GM20431 (cell line): ENCODE measurements around the gene RELB.

ENCODE experiments used
- in situ Hi-C: fragments of 300-500 bp; cut with MseI, MboI; formaldehyde crosslinking; loops from one replicate; pipeline ENCODE4 v1.15.0; 2020; ENCODE audit warnings: low sequenced_read_pairs; ENCODE audit not compliant: unreplicated experiment

Gene RELB

DNA sequence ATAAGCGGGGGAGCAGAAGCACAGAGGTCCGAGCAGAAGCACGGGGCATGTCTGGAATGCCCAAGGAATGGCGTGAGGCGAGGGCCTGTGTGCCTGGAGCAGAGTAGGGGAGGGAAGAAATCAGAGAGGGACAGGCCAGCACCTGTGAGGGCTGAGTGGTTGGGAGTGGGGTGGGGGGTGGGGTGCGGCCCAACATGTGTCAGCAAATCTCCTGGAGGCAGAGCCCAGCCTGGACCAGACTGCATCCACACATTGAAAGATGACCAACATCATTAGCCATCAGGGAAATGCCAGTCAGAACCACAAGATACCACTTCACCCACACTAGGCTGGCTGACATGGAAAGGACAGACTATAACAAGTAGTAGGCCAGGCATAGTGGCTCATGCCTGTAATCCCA lies 48.8 kb downstream of the RELB start:
- in situ Hi-C loops: no loop called here

GRCh38 chr19:45051929-45052579 lies 50.8 kb downstream of the RELB start:
- in situ Hi-C loops: no loop called here

GRCh38 chr19:45056831-45057230 lies 55.6 kb downstream of the RELB start:
- in situ Hi-C loops: no loop called here

- in situ Hi-C loops: no loop called here
Observed at GRCh38 chr19:45057444-45057843, 56.2 kb downstream of the RELB start.

DNA sequence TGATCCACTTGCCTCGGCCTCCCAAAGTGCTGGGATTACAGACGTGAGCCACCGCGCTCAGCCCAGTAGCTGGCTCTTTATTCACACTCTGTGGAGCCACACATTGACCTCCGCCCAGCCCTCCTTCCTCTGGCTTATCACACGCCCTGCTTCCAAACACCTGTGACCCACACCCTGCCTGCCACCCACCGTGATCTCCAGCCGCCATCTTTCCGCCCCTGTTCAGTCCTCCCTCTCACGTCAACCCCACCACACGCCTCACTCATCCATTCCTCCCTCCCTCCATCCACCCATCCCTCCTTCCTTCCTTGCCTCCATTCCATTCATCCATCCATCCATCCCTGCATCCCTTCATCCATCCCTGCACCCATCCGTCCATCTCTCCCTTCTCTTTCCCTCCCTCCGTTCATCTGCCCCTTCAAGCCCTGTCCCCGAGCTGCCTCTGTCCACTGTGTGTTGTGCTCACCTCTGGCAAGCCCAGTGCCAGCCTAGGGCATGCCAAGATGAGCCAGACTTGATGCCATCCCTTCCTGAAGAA lies 57.4 kb downstream of the RELB start:
- in situ Hi-C loops: no loop called here

GRCh38 chr19:45059258-45059965 lies 58.1 kb downstream of the RELB start:
- in situ Hi-C loops: no loop called here

DNA sequence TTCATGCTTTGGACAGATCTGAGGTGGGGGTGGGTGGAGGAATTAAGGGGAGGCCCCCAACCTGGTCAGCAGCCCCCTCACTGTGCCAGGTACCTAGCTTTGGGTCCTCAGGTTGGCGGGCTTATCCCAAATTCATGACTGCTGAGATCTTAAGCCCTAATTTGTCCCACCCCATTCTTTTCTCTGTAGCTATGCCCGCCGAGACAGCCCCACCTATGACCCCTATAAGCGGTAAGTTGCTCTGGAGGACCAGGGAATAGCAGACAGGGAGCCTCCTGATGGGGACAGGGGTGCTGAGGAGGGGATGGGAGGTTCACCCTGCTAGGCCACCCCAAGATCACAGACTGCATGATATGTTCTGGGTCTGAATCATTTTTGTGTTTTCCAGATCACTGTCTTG lies 60.7 kb downstream of the RELB start:
- in situ Hi-C loops: no loop called here

- in situ Hi-C loops: no loop called here
Observed at GRCh38 chr19:45063851-45064801, 62.9 kb downstream of the RELB start.

GRCh38 chr19:45066921-45067661 lies 65.8 kb downstream of the RELB start:
- in situ Hi-C loops: no loop called here

- in situ Hi-C loops: no loop called here
Observed at GRCh38 chr19:45068041-45068440, 66.8 kb downstream of the RELB start.

GRCh38 chr19:45069056-45069455 lies 67.8 kb downstream of the RELB start:
- in situ Hi-C loops: no loop called here

DNA sequence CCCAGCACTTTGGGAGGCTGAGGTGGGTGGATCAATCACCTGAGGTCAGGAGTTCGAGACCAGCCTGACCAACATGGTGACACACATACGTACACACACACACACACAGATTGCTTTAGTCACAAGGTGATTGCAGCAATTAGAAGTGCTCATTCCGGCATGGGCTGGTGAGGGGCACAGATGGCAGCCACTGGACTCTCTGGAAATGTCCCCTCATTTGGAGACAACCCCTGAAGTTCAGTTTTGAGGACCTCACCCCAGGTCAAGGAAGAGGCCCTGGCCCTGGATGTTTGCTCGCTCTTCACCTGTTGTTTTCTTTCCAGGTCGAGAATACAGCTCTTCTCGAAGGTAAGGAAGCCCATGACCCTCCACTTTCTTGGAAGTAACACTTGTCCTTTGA lies 69.0 kb downstream of the RELB start:
- in situ Hi-C loops: no loop called here

DNA sequence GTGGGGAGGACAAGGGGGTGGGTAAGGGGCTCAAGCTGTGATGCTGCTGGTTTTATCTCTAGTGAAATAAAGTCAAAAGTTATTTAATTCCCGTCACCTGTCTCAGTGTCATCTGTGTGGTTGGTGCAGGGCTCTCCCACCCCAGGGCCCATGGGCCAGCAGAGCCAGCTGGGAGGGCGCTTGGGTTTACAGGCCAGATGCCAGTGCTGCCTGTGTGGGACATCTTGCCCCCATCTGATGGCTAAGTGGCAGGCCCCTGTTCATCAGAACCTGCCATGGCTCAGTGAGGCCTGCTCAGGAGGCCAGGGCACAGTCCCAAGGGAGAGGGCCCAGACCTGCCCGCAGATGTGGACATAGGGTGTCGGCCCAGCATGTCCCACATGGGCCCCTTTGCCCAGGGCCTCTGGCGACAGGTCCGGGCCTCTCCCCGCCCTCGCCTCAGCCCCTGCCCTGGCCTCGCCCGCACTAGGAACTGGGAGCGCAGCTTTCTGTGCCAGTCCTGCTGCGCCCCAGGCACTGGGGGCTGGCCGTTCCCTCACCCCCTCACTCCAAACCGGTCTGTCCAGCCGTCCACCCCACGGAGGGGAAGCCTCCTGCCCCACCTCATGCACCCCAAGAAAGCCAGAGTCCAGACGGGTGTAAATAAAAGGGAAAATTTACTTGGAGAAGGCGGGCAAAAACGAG lies 69.7 kb downstream of the RELB start:
- in situ Hi-C loops: no loop called here

GRCh38 chr19:45071545-45071938 lies 70.3 kb downstream of the RELB start:
- in situ Hi-C loops: no loop called here

DNA sequence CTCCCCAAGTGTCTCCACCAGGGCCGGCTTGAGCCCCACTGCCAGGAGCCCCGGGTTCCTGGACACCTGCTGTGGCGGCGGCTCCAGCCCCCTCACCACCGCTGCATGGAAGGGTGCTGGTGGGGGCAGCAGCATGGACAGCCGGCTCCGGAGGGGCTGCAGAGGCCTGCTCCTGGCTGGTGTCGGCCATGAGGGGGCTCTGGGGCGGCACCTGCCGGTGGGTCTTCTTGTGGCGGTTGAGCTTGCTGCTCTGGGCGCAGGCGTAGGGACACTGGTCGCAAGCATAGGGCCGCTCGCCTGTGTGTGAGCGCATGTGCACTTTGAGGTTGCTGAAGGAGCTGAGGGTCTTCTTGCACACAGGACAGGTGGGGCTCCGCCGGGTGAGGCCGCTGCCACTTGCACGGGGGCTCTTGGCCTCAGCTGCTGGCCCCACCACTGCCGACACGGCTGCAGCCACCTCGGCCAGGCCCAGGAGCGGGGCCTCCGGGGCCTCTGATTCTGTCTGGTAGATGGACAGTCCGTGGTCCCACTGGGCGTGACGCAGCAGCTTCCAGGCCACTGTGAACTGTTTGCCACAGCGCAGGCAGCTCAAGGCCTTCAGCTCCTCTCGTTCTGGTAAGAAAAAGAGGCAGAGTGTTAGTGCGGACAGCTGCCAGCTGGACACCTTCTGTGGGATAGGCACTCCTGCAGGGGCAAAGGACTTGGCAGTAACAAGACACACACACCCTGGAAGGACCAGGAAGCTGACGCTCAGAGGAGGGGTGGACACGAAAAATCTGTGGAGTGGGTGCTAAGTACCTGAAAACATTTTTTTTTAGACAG lies 70.9 kb downstream of the RELB start:
- in situ Hi-C loops: no loop called here

DNA sequence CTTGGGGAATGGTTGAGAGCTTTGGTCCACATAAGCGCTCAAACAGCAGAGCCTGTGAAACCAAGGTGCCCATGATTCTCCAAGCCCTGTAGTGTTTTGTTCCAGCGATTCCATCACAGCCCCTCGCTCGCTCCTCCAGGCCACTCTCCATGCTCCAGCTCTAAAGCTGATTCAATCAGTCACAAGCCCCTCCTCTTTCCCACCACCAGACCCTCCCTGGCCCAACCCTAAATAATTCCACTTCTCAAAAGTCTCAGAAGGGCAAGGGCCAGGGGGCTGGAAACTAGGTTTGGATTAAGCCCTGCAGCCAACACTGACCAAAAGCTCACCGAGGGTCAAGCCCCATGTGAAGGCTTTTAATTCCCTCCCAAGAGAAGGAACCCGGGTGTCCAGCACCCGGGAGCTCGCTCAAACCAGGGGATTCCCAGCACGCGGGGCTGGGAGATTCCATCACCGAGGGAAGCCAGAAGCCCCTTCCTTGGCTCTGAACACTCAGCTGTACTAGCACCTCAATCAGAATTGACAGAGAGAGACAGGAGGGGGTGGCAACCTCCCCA lies 73.6 kb downstream of the RELB start:
- in situ Hi-C loops: no loop called here

DNA sequence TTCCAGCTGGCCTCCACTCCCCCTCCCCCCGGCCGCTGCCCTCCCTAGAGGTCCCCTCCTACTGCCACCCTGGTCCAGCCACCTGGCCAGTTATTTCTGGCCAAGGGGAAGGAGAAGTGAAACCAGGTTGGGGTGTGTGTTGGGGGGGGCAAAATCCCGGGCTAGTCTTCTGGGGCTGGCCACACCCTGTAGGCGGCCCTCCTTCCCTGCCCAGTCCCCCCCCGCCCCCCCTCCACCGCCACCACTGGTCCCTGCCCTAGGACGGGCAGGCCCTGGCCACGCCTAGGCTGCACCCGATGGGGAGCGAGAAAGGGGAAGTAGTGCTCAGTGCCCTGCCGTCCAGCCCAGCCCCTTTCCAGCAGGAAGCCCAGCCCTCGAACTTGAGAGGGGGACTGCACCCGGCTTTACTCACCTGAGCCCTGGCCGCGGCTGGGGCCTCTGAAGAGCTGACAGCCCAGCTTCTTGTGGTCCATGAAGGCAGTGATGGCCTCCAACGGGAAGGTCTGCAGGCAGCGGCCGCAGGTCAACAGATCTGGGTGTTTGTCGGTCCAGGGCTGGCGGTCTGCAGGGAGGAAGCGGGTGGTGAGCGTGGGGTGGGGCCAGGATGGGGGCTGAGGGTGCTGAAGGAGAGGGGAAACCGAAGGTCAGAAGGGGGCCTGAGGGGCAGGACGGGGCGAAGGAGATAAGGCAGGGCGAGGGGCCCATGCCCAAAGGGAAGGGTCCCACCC lies 74.2 kb downstream of the RELB start:
- in situ Hi-C loops: no loop called here
